WTC11 (cell line): Measurements from ENCODE around the gene DENND1C. TPM values are rescaled to one million over a fixed set of nuclear protein-coding genes. Genes with fewer than 3 reads are reported as not detected.

ENCODE experiments used
- total RNA-seq: library from RNA; stranded (reverse); gene quantifications from 3 replicates; pipeline ENCODE4 v1.2.3, GENCODE V29; 2021

DENND1C gene
- total RNA-seq, 1 experiment from 2014 or later: 4.3 TPM

Other genes starting within 250 kb of the DENND1C start
- gene MLLT1, start 201.8 kb downstream of the DENND1C start, total RNA-seq: 49.9 to 58.2 TPM (median 50.2 TPM) in 3 replicates
- gene ACER1, start 148.2 kb downstream of the DENND1C start, total RNA-seq: not detected in 3 replicates
- 86.2 to 95.8 TPM (median 91.9 TPM) in 3 replicates for gene CLPP, start 120.3 kb downstream of the DENND1C start, total RNA-seq
- gene ALKBH7, start 109.0 kb downstream of the DENND1C start, total RNA-seq: 96.4 to 119 TPM (median 114 TPM) in 3 replicates
- 1.9 to 3.5 TPM (median 2.9 TPM) in 3 replicates for gene PSPN, start 105.9 kb downstream of the DENND1C start, total RNA-seq
- gene GTF2F1, start 88.6 kb downstream of the DENND1C start, total RNA-seq: 61.5 to 62.9 TPM (median 62.4 TPM) in 3 replicates
- 528 to 572 TPM (median 549 TPM) in 3 replicates for gene KHSRP, start 57.0 kb downstream of the DENND1C start, total RNA-seq
- 0.18 to 0.35 TPM (median 0.21 TPM) in 3 replicates for gene SLC25A41, start 48.0 kb downstream of the DENND1C start, total RNA-seq
- 63.6 to 69.1 TPM (median 63.7 TPM) in 3 replicates for gene SLC25A23, start 22.0 kb downstream of the DENND1C start, total RNA-seq
- gene CRB3, start 17.5 kb downstream of the DENND1C start, total RNA-seq: 29.9 to 36.5 TPM (median 32.2 TPM) in 3 replicates
- 18.5 to 33.1 TPM (median 30.2 TPM) in 3 replicates for gene TUBB4A, start 20.5 kb upstream of the DENND1C start, total RNA-seq
- gene TNFSF9, start 49.2 kb upstream of the DENND1C start, total RNA-seq: 2.6 to 2.9 TPM (median 2.7 TPM) in 3 replicates
- 1.7 to 2.1 TPM (median 1.7 TPM) in 3 replicates for gene CD70, start 109.4 kb upstream of the DENND1C start, total RNA-seq
- 0.13 to 0.27 TPM (median 0.27 TPM) in 3 replicates for gene TNFSF14, start 188.4 kb upstream of the DENND1C start, total RNA-seq
- 7.0 to 9.3 TPM (median 8.9 TPM) in 3 replicates for gene C3, start 238.9 kb upstream of the DENND1C start, total RNA-seq